ENCODE measurements around the gene STPG2. TPM values are rescaled to one million over a fixed set of nuclear protein-coding genes. Genes with fewer than 3 reads are reported as not detected.

The STPG2 gene
- total RNA-seq, 1 donor from 2014 or later, result not detected

DNA sequence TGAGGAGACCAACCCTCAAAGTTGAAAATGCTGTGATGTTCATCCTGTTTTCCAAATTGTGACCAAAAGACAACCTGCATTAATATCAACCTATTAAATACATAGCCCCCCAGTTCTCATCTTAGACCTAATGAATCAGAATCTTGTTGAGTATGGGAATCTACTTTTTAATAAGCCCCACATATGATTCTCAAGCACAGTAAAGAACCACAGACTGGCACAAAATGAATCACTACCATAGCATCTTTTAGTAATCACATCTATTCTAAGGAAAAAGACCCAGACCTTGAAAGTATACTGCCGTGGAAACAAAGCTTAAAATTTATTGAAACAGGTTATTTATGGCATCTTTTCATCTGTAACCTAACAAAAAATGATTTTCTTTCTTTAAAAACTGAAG lies 152.9 kb downstream of the STPG2 start:
- Histone ChIP-seq H3K4me3 (no peak overlapping the region), H3K4me1 (no peaks in the 10 kb centered on the region), H3K27ac (replicated peaks) (no peak overlapping the region), H3K27me3 (ENCODE audit: low read depth) (no peaks in the 10 kb centered on the region), H3K36me3 (no peaks in the 10 kb centered on the region), H3K9me3 (replicated peaks) (peaks cover 31% of the 10 kb centered on the region)
- no peak for TF ChIP-seq CTCF (IDR thresholded peaks at IDR 0.05; ENCODE audit: borderline replicate concordance)
- DNase-seq, result no peak
- intact Hi-C loops (cut with micrococcal nuclease), result no loop called here

GRCh38 chr4:97987019-97987648 lies 156.1 kb downstream of the STPG2 start:
- no peaks in the 10 kb centered on the region for H3K36me3 ChIP-seq
- intact Hi-C loops (cut with micrococcal nuclease), result no loop called here

GRCh38 chr4:97984545-97985131 lies 158.6 kb downstream of the STPG2 start:
- no peaks in the 10 kb centered on the region for H3K36me3 ChIP-seq
- intact Hi-C loops (cut with micrococcal nuclease), result no loop called here
- no peak overlapping the region for H3K27ac ChIP-seq (replicated peaks)
- no peaks in the 10 kb centered on the region for H3K4me1 ChIP-seq
- no peaks in the 10 kb centered on the region for H3K9me3 ChIP-seq (replicated peaks)
- DNase-seq, result no peak
- no peak for TF ChIP-seq CTCF (IDR thresholded peaks at IDR 0.05; ENCODE audit: borderline replicate concordance)
- no peaks in the 10 kb centered on the region for H3K27me3 ChIP-seq (ENCODE audit: low read depth)
- no peak overlapping the region for H3K4me3 ChIP-seq

More at GRCh38 chr4:97987019-97987648, 156.1 kb downstream of the STPG2 start:
- no peaks in the 10 kb centered on the region for H3K4me1 ChIP-seq
- peak; percentile 23 for TF ChIP-seq CTCF (IDR thresholded peaks at IDR 0.05; ENCODE audit: borderline replicate concordance)
- no peak overlapping the region for H3K27ac ChIP-seq (replicated peaks)
- DNase-seq, result no peak
- H3K27me3 ChIP-seq (ENCODE audit: low read depth), result no peaks in the 10 kb centered on the region
- peaks cover 4% of the 10 kb centered on the region for H3K9me3 ChIP-seq (replicated peaks)
- H3K4me3 ChIP-seq, result no peak overlapping the region

GRCh38 chr4:97978791-97979488 lies 164.3 kb downstream of the STPG2 start:
- no peak overlapping the region for H3K27ac ChIP-seq (replicated peaks)
- no peaks in the 10 kb centered on the region for H3K27me3 ChIP-seq (ENCODE audit: low read depth)
- DNase-seq, result no peak
- H3K9me3 ChIP-seq (replicated peaks), result peaks cover 4% of the 10 kb centered on the region
- no peak for TF ChIP-seq CTCF (IDR thresholded peaks at IDR 0.05; ENCODE audit: borderline replicate concordance)
- H3K36me3 ChIP-seq, result no peaks in the 10 kb centered on the region
- H3K4me1 ChIP-seq, result no peaks in the 10 kb centered on the region
- intact Hi-C loops (cut with micrococcal nuclease), result no loop called here
- no peak overlapping the region for H3K4me3 ChIP-seq

- Histone ChIP-seq H3K27me3 (ENCODE audit: low read depth) (no peaks in the 10 kb centered on the region), H3K4me3 (no peak overlapping the region), H3K27ac (replicated peaks) (no peak overlapping the region), H3K36me3 (no peaks in the 10 kb centered on the region), H3K4me1 (no peaks in the 10 kb centered on the region), H3K9me3 (replicated peaks) (peaks cover 24% of the 10 kb centered on the region)
- intact Hi-C loops (cut with micrococcal nuclease), result no loop called here
- no peak for TF ChIP-seq CTCF (IDR thresholded peaks at IDR 0.05; ENCODE audit: borderline replicate concordance)
- DNase-seq, result no peak
Measured at GRCh38 chr4:97953171-97953941, 189.9 kb downstream of the STPG2 start.
